Effector CD4-positive, alpha-beta T cell (primary cell): Measurements from ENCODE around the gene ZCCHC14.
"Not testable (repeated sequence)": the region's sequence is repeated elsewhere in the genome, so short reads cannot be mapped to it uniquely, and the experiment has no call there.

Source experiments
- DNase-seq: peaks from one replicate; pipeline ENCODE4 v3.0.0-alpha.2; 2020

ZCCHC14 gene

GRCh38 chr16:87523605-87524004 lies 30.8 kb upstream of the ZCCHC14 start:
- not testable (repeated sequence) for DNase-seq

GRCh38 chr16:87521764-87522163 lies 28.9 kb upstream of the ZCCHC14 start:
- DNase-seq, result not testable (repeated sequence)

- not testable (repeated sequence) for DNase-seq
Measured at GRCh38 chr16:87519170-87519569, 26.3 kb upstream of the ZCCHC14 start.

- DNase-seq, result not testable (repeated sequence)
Measured at GRCh38 chr16:87518430-87519051, 25.7 kb upstream of the ZCCHC14 start.

- DNase-seq, result not testable (repeated sequence)
Measured at GRCh38 chr16:87517610-87518429, 25.0 kb upstream of the ZCCHC14 start.

GRCh38 chr16:87516361-87516760 lies 23.5 kb upstream of the ZCCHC14 start:
- no peak for DNase-seq

- DNase-seq, result no peak
Measured at GRCh38 chr16:87515475-87516330, 22.9 kb upstream of the ZCCHC14 start.

GRCh38 chr16:87509778-87510177 lies 17.0 kb upstream of the ZCCHC14 start:
- DNase-seq, result not testable (repeated sequence)

GRCh38 chr16:87507351-87508069 lies 14.7 kb upstream of the ZCCHC14 start:
- no peak for DNase-seq

- DNase-seq, result no peak
Measured at GRCh38 chr16:87506423-87507350, 13.9 kb upstream of the ZCCHC14 start.

GRCh38 chr16:87505834-87506233 lies 13.0 kb upstream of the ZCCHC14 start:
- no peak for DNase-seq

- not testable (repeated sequence) for DNase-seq
Measured at GRCh38 chr16:87503232-87503937, 10.6 kb upstream of the ZCCHC14 start.

- no peak for DNase-seq
Measured at GRCh38 chr16:87502308-87502969, 9.6 kb upstream of the ZCCHC14 start.

- DNase-seq, result no peak
Measured at GRCh38 chr16:87501117-87501516, 8.3 kb upstream of the ZCCHC14 start.

- no peak for DNase-seq
Measured at GRCh38 chr16:87499189-87499486, 6.3 kb upstream of the ZCCHC14 start.

GRCh38 chr16:87498324-87499188 lies 5.7 kb upstream of the ZCCHC14 start:
- DNase-seq, result no peak

GRCh38 chr16:87497767-87498290 lies 5.0 kb upstream of the ZCCHC14 start:
- DNase-seq, result not testable (repeated sequence)

GRCh38 chr16:87497023-87497766 lies 4.4 kb upstream of the ZCCHC14 start:
- DNase-seq, result not testable (repeated sequence)
